ENCODE results near the gene KCND3.
"Not testable (repeated sequence)": the region's sequence is repeated elsewhere in the genome, so short reads cannot be mapped to it uniquely, and the experiment has no call there.

Gene KCND3

DNA sequence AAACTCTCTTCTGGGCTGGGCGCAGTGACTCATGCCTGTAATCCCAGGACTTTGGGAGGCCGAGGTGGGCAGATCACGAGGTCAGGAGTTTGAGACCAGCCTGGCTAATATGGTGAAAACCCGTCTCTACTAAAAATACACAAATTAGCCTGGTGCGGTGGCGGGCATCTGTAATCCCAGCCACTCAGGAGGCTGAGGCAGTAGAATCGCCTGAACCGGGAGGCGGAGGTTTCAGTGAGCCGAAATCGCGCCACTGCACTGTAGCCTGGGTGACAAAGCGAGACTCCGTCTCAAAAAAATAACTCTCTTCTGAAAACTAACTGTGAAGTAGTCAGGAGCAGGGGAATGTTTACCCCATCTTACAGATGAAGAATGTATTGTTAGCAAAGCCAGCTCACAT, 247.2 kb downstream of the KCND3 start:
- DNase-seq (ENCODE audit: low spot score) = not testable (repeated sequence)

DNA sequence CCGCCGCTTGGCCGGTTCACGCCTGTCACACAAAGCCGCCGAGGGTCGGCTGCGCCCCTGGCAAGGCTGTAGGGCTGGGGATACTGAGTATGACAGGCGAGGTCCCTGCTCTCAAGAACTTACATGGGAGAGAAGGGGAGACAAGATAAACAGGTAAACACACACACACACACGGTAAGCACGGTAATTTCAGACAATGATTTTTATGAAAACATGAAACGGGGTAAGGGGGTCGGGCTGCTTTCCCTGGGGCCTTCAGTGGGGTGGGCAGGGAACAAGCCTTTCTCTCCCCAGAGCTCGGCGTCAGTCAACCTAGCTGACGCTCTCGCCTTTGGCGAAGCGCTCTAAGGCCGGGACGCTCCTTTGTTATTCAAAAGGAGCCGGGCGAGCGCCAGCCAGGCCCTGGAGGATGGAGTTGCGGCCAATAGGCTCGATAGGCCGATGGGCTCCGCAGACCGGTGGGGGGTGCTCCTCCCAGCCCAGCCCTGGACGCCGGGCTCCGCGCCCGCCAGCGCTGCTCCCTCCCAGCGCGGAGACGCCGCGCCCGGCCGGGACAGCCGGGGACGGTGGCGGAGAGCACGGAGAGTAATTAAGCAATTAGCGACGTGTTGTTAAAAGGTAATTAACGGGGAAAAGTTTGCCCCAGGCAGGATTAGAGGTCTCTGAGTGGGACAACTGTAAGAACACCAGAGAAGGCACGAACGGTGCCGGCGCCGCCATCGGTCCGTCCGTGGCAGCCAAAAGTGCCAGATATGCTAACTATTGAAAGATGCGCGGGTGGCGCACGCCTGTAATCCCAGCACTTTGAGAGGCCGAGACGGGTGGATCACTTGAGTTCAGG, 249.3 kb downstream of the KCND3 start:
- DNase-seq (ENCODE audit: low spot score) = peak; percentile 76

DNA sequence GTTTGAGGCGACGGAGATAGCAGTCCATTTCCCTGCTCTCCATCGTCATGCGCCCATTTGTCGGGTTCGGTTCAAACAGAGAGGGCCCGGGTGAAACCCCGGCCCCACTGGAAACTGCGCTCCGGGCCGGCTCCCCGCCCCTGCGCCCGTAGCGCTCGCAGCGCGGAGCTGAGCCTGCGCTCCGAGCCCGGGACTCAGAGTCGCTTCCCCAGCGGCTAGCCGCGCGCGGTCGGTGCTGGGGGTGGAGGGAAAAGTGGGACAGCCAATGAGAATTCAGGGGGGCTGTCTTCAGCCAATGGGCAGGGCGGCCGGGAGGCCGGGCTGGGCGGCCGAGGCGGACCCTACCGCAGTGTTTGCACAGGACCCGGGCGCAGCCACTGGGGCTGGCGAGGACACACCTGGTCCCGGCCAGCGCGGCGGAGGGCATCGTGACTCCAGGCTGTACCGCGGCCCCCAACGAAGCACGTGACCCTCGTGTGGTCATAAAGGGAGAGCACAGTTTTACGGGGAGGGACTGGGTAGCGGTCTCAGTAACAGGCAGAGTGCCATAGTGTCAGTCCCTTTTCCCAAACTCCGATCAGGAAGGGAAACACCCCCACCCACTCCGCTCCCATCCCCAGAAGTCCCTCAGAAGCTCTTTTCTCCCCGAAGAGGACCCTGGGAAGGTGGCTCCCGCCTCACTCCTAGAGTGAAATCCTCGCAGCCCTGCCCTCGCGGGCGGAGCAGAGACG, 250.1 kb downstream of the KCND3 start, which contains the start of gene INKA2:
INKA2 (minus strand) TSS at position 202 of the 731 bp plus-strand sequence; CDS start at position 49, 153 bp downstream.
- DNase-seq (ENCODE audit: low spot score) = peak; percentile 91

DNA sequence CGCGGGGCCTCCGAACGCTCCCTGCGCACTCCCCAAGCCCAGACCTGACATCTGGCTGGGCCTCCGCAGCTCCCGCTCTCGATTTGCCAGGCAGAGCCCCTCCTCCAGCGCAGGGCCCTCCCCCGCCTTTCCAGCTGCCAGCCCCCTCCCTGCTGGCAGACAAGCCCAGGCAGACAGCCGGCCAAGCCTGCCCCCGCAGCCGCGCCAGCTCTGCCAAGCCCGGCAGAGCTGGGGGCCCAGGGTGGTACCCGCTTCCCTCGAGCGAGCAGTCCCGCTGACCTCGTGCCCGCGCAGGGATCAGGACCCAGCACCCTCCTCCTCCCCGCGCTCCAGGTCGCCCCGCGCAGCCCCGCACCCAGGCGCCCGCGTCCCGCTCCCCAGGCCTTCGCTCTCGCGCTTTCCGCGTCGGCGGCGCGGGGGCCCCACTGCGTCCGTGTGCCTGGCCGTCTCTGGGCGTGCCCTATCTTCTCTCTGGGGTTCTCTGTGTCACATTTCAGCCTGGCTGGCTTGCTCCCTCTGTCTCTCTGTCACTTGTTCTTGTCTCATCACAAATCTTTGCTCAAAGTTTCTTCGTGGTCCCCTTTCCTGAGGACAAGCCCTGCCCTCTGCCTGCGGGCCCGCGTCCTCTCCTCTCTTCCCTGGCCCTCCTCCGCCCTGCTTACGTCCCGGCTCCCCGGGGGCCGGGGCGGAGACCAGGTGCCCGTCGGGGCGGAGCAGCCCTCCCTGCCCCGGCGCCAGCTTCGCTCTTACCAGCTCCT, 250.9 kb downstream of the KCND3 start:
- DNase-seq (ENCODE audit: low spot score) = peak; percentile 56

DNA sequence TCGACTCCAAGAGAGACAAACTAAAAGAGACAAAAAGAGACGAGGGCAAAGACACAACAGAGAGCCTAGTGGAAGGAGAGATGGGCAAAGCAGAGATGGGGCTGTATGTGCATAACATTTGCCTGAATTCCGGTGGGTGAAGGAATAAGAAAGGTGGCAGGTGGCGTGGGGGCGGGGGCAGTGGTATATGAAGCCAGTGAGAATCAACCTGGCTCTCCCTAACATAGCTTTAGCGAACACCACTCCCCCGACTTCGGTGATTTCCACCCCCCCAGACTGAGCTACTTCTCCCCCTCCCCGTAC, 251.4 kb downstream of the KCND3 start:
- no peak for DNase-seq (ENCODE audit: low spot score)

DNA sequence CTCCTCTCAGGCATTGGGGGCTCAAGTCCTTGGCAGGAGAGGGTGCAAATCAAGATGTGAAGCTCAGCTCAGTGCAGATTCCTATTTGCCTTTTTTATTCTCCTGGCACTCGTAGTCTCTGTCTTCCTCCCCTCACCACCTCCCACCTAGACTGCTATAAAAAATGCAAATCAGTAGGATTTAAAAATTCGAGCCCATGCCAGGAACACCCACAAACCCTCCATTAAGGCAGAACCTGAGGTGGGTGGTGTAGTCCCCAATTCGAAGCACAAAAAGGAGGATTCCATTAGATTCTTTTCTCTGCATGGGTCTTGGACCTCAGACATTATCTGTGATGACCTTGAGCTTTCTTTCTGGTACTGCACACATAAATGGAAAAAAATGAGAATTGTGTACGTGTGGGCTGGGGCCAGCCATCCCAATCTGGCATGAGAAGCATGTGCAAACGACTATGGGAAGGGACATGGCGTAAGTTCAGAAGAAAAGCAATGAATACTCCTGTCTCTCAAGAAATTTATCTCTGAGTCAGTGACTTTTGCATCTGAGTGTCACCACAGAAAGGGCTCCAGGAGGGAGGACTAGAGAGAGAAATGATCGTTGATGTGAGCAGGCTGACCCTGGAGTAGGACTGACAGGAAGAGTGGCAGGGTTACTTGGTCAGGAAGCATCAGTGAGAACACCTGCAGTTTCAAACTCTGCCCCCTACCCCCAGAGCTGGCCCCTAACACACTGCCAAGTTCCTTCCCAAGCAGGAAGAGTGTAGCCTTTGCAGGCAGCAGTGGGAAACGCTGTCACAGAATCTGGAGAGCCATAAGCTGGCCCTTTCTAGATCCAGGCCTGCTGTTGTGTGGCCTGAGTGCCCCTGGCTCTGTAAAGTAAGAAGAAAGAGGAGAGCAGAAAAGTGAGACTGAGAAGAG, 252.0 kb downstream of the KCND3 start:
- no peak for DNase-seq (ENCODE audit: low spot score)

DNA sequence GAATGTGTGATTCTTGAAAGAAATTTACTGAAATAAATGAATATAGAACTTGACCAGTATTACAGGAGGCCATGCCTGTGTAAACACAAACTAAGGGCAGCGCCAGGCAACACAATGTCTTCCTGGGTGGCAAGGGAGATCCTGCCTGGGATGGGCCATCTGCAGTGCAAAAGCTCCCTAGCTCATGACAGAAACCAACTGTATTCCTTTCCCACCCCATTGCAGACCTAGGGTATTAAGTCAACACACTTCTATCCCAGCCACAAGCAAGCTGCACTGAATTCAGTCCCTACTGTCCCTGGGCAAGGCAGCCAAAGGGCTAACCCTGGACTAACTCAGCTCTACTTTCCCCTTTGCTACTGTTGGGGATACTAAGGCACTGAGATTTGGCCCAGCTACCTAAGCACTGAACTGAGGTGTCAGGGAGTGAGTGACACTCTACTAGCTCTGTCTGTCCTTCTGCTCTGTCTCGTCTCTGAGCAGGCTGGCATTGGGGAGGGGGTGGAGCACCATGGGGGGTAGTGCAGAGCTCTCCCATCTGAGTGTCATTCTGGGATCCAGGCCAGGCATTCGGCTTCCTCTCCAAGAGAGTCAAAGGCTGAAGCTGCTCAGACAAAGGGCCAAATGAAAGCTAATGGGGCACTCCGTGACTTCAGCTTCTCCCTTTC, 252.8 kb downstream of the KCND3 start:
- DNase-seq (ENCODE audit: low spot score) = no peak

DNA sequence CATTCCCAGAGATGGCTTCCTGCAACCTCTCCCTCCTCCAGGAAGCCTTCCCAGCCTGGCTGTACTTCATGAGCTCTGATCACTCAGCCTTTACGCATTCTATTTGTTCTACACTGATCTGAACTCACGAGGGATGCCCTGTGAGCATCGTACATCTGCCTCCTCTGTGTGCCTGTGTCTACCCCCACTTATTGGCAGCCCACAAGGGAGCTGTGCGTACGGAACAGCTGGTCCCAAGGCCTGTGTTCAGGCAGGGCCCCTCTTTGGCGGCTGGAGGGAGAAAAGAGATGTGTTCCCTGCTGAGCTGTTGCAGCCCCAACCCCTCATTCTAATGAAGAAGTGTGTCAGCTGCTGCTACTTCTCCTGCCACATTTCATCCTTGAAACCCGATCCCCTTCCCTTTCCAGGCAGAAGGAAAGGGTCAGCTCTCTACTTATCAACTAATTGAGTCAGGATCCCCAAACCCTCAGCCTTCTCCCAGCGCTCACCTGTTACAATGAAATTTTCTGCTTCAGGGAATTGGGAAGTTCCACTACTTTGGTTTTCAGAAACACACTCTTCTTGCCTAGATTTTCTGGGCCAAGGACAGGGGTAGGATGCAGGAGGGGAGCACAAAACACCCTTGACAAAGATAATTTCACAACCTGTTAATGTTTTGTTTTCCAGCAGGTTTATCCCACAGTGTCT, 253.5 kb downstream of the KCND3 start:
- DNase-seq (ENCODE audit: low spot score) = no peak

DNA sequence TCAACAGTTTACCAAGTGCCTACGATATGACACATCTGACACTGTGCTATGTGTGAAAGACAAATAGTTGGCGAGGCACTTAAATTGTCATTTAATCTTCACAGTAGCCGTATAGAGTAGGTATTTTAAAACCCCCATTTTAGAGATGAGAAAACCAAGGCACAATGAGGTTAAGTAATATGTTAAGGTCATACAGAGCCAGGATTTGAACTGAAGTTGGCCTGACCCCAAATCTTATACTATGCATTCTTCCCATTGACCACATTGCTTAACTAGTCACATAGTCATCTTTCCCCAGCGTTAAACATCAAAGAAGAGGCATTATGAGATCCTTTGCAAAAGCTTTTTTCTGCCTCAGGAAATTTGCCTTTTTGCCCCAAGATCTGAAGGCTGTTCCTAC, 254.1 kb downstream of the KCND3 start:
- no peak for DNase-seq (ENCODE audit: low spot score)

DNA sequence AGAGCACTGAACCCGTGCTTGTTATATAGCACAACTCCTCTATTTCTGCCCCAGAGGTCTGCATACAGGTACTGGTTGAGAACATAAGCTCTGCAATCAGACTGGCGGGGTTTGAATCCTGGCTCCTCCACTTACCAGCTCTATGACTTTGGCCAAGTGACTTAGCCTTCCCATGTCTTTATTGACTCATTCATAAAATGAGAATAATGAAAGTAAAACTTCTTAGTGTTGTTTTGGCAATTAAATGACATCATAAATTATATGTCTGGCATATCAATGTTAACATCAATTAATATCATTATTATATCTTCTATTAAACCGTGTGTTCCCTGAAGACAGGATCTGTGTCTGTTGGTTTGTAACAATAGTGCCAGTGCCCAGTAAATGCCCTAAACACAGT, 254.6 kb downstream of the KCND3 start:
- DNase-seq (ENCODE audit: low spot score) = no peak

DNA sequence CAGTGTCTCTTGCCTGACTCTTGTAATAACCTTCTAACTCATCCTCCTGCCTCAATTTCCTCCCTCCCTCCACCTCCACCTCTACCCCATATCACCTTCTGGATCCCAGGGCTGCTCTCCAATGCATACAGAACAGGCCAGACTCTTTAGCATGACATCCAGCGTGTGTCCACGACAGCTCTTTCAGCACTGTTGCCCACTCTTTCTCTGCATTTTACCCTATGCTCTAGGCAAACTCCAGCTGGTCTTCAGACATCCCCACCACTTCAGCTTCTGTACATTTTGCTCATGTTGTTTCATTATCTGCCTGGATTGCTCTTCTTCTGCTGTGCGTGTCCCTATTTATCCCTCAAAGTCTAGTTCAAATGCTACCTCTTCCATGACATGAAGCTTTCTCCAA, 255.0 kb downstream of the KCND3 start:
- no peak for DNase-seq (ENCODE audit: low spot score)

DNA sequence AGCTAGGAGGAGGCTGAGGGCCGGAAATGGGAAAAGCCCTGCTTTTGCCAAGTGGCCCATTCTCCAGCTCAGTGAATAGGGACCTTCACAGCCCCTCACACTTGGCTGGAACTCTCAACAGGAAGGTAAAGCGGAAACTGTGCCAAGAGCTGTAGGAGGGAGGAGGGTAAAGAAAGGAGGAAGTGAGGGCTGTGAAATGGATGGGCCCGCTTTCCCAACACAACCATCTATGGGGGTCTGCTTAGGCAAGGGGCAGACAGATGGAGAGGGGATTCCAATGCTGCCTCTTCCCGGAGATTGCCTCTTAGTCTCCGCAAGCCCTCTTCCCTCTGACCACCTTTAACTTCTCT, 255.5 kb downstream of the KCND3 start:
- DNase-seq (ENCODE audit: low spot score) = no peak

DNA sequence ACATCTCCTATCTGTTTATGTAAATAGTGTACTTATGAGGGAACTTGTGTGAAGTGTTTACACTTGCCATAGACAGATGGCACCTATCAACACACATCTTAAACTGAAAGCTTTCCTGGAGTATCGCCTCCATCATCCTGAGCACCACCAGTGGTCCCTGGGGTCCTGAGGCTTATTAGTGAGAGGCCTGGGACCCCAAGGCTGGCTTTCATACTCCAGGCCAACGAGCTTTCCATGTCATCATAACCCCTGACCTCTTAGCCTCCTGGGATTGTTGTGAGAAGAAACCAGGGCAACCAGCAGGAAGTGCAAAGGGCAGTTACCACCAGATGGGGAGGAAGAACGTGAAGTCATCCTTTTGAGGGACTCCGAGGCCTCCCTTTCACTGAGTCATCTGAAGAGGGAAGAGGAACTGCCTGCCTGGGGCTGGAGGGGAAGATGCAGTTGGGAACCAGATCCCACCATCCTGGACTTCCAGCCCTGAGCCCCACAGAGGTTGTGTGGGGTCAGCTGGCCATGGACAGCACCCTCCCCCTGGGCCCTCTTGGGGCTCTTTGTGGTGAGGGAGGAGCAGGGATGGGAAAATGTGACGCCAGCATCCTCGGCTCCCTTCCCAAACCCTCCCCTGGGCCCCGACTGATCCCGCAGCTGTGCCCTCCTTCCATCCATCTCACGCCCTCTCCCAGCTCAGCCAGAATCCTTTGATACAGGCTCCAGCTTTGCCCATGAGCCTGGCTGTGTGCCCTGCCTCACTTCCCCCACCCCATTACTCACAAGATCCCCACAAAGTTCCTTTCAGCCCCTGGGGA, 256.1 kb downstream of the KCND3 start:
- peak; percentile 65 for DNase-seq (ENCODE audit: low spot score)

DNA sequence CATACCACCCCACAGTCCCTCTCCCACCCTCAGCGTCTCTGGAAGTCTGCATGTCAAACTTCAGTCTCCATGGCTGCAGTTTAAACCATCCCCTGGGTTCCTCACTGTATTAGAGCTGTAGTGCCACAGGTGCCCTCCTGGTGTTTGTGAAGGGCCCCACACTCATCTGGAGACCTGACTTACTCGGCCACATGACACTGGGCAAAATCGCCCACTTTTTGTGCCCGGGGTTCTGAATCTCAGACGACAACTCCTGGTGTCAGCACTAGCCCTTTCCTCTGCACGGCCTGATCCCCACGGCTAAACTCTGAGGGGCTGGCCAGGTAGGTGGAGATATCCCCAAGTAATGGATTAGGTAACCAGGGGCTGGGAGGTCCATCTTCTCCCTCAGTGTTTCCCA, 256.8 kb downstream of the KCND3 start:
- DNase-seq (ENCODE audit: low spot score) = no peak

DNA sequence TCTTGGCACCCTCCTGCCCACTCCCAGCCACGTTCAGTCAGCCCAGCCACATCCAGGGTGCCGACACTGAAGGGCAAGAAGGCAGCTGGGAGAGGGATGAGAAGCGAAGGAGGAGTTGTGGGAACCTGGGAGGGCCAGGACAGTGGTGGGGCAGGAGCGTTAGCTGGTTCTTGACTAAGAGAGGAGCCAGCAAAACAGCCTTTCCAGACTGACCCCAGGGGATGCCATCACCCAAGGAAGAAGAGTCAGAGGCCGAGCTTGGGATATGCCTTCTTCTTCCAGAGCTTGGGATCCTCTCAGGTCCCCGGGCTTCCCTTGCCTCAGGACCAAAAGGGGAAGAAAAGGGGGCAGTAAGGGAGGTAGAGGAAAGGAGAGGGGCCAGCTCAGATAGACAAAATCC, 257.5 kb downstream of the KCND3 start:
- DNase-seq (ENCODE audit: low spot score) = no peak

DNA sequence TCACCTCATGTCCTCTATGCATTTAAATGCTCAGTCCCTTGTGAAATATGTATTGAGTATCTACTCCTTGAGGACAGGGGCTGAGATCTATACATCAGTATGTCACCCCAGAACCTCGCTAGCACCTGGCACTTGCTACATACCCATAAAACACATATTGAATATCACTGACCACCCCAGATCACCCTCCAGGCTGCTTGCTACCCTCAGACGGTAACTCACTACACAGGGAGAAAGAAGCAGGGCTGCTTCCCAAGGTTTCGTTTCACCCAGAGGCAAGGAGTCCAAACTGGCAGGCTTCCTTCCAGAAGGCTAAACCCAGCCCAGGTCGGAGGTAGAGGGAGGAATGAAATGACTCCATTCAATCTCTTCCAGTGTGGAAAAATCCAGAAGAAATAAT, 258.8 kb downstream of the KCND3 start:
- DNase-seq (ENCODE audit: low spot score) = no peak

DNA sequence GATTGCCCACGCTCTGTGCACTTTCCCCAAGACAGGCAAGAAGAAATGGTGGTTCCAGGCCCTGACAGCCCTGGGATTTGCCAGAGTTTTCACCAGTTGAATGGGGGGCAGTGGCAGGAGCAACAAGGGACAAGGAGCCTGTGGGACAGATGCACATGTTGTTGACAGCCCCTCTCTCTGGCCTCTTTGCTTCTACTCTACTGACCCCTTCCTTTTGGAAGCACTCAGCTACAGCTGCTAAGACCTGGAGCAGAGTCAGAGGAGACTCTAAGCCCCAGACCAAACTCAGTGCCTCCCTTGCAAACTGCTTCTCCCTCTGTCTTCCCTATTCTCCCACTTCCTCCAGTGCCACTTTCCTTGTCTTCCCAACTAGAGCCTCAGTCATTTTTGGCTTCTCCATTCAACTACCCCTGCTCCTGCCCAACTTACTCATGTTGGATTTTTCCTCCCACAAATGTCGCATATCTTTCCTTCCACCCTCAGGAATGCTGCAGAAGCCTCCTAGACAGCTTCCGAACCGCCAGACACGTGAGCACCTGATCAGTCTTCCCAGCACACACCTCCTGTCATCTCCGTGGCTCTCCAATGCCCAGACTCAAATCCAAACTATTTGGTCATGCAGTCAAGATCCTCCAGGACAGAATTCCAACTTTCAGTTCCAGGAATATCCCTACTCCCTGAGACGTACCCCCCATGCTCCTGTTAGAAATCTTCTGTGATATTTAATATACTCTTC, 259.4 kb downstream of the KCND3 start:
- DNase-seq (ENCODE audit: low spot score) = no peak

DNA sequence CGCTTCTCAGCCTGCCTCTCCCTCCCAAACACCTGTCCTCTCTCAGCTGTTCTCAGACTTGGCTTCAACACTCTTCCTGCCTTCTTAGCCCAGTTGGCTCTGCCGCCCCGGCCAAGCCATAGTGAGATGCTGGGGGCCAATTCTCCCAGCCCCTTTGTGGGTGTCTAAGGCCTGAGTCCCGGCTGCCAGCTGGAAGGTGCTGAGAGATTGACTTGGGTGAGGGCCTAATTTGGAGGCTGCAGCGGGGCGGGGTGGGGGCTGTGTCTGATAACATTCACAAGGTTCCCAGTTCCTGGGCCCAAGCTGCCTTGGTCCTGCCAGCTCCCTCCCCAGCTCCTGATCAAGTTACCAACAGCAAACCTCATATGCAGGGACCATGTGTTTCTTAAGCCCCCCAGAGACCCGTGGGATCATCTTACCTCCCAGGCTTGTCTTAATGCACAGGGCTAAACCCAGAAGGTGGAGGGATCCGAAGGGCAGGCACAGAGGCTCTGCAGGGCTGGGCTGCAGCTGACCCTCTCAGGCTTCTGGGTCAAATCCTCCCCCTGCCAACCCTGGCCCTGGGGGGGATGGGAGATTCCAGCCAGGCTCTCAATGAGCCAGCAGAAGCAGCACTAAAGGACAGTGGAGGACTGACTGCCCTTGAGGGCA, 260.1 kb downstream of the KCND3 start:
- no peak for DNase-seq (ENCODE audit: low spot score)

DNA sequence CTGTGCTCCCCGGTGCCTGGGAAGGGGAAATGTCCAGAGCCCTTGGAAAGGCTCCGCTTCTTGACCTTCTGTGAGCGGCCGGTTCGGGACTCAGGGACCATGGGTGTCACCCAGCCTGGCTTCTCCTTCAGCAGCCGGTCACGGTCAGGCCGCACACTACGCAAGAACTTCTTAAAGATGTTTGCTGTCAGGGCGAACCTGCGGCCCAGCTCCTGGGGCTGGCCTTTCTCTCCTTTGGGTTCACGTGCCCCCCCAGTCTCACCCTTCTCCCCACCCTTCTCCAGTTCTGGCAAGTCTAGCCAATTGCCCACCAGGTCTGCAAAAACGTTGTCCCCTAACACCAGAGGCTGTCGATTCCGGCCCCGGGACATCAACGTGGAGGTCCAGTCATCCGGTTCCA, 262.4 kb downstream of the KCND3 start:
- DNase-seq (ENCODE audit: low spot score) = no peak
